NAMALWA (cell line): Measurements from ENCODE around the gene DRP2.
"Not testable (repeated sequence)": the region's sequence is repeated elsewhere in the genome, so short reads cannot be mapped to it uniquely, and the experiment has no call there.

ENCODE experiments used
- DNase-seq: peaks from one replicate; pipeline ENCODE4 v3.0.0-alpha.2; 2015; ENCODE audit warnings: low spot score

DRP2 gene

GRCh38 chrX:101241531-101241930 lies 21.9 kb downstream of the DRP2 start:
- DNase-seq = no peak

- DNase-seq = no peak
These were observed 33.0 kb downstream of the DRP2 start for GRCh38 chrX:101252634-101253033.

- DNase-seq = no peak
These were observed 38.1 kb downstream of the DRP2 start for GRCh38 chrX:101257448-101258258.

GRCh38 chrX:101258259-101258581 lies 38.6 kb downstream of the DRP2 start:
- no peak for DNase-seq

GRCh38 chrX:101260435-101260834 lies 40.8 kb downstream of the DRP2 start:
- DNase-seq = no peak

GRCh38 chrX:101262590-101262989 lies 43.0 kb downstream of the DRP2 start:
- DNase-seq = no peak

GRCh38 chrX:101263766-101264165 lies 44.2 kb downstream of the DRP2 start:
- DNase-seq = no peak

GRCh38 chrX:101265869-101266428 lies 46.4 kb downstream of the DRP2 start:
- no peak for DNase-seq

- no peak for DNase-seq
These were observed 54.6 kb downstream of the DRP2 start for GRCh38 chrX:101274198-101274597.

- no peak for DNase-seq
These were observed 56.7 kb downstream of the DRP2 start for GRCh38 chrX:101276238-101276637.

GRCh38 chrX:101287402-101287801 lies 67.8 kb downstream of the DRP2 start:
- peak; percentile 68 for DNase-seq

- no peak for DNase-seq
These were observed 71.5 kb downstream of the DRP2 start, which contains the start of gene TAF7L for GRCh38 chrX:101290957-101291603. TSS of gene TAF7L (minus strand) at chrX:101291334. CDS start at chrX:101287543, 3,791 bp downstream.

GRCh38 chrX:101295603-101296002 lies 76.0 kb downstream of the DRP2 start:
- DNase-seq = not testable (repeated sequence)

GRCh38 chrX:101303790-101304189 lies 84.2 kb downstream of the DRP2 start:
- no peak for DNase-seq
